Neural cell (in vitro differentiated cells): ENCODE results near the gene BCL11B.

Source experiments
- EP300 ChIP-seq: fragments of 450-650 bp; conservative IDR thresholded peaks from 2 replicates; pipeline ENCODE4 v1.6.1; 2014; ENCODE audit warnings: antibody characterized with exemption, mild to moderate bottlenecking, moderate library complexity; ENCODE audit not compliant: poor library complexity, severe bottlenecking
- EZH2 ChIP-seq: fragments of 200-600, 300-800 bp; shearing (Covaris generic), sonication (generic); IDR thresholded peaks from 2 replicates; pipeline ENCODE4 v1.6.1; 2014; ENCODE audit warnings: antibody characterized with exemption, low read length, borderline replicate concordance, mild to moderate bottlenecking; ENCODE audit not compliant: insufficient read depth, poor library complexity, severe bottlenecking
- TAF1 ChIP-seq: IDR thresholded peaks from 2 replicates; pipeline ENCODE4 v1.6.1; 2012; ENCODE audit warnings: low read depth
- TF ChIP-seq, protein P1 (sequence below): fragments of 450-650 bp; IDR thresholded peaks from 2 replicates; pipeline ENCODE4 v1.5.1; 2014; ENCODE audit warnings: antibody characterized with exemption, mild to moderate bottlenecking, moderate library complexity; ENCODE audit not compliant: poor library complexity, severe bottlenecking

DNA sequence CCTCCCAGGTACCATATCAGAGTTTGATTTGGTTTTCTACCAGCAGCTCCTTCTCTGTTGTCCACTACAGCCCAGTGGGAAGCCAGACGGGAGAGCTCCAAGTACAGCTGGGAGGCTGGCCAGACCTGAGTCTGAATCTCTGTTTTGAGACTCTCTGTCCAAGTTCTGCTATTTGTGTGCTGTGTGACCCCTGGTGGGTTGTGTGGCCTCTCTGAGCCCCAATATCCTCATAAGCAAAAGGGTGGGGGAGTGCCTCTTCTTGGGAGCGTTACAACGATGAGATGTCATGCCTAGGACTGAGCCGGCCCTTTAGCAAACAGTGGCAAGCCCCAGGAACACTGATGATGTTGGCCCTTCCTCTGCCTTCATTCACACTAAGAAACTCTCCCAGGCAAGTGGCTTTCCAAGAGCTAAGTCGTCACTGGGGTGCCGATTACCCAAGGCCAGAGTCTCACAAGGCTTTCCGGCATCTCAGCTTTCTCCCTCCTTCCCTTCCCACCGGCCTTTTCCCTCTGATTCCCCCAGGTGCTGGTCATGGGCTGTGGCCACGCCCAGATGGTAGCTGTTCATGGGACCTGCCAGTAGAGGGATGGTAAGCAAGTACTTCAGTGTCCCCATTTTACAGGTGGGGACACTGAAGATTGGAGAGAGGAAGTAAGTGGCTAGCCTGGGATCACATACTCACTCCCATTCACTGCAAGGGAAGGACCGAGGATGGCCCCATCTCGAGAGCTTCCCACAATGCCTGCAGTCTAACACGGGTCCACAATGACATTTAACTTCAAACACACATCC lies 47.7 kb downstream of the BCL11B start:
- TF ChIP-seq, protein P1, sequence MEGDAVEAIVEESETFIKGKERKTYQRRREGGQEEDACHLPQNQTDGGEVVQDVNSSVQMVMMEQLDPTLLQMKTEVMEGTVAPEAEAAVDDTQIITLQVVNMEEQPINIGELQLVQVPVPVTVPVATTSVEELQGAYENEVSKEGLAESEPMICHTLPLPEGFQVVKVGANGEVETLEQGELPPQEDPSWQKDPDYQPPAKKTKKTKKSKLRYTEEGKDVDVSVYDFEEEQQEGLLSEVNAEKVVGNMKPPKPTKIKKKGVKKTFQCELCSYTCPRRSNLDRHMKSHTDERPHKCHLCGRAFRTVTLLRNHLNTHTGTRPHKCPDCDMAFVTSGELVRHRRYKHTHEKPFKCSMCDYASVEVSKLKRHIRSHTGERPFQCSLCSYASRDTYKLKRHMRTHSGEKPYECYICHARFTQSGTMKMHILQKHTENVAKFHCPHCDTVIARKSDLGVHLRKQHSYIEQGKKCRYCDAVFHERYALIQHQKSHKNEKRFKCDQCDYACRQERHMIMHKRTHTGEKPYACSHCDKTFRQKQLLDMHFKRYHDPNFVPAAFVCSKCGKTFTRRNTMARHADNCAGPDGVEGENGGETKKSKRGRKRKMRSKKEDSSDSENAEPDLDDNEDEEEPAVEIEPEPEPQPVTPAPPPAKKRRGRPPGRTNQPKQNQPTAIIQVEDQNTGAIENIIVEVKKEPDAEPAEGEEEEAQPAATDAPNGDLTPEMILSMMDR: no peak
- TF ChIP-seq EP300 (no peak), TAF1 (no peak), EZH2 (no peak)
